Measurements from ENCODE around the gene RGSL1. TPM values are rescaled to one million over a fixed set of nuclear protein-coding genes. Genes with fewer than 3 reads are reported as not detected.
A peak's percentile ranks its signal among the peaks of the same experiment; 100 is the strongest.

RGSL1 gene
- total and polyA plus RNA-seq, 7 donors: not detected

DNA sequence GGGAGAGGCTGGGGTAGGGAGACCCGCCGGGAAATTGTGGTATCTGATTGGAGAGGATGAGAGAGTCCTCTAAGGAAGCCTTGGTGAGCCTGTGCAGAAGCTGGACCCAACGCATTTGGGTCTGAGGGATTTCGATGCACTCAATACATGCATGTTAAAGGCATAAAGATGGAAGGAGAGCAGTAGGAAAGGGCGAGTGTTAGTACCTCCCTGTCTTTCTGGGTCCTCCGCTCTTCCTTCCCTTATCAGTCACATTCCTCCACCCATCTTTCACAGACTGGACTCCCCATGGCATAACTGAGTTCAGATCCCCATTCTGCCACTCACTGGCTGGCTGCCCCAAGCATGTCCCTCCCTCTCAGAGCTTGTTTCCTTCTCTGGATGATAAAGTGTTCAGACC is 147.0 kb downstream of the RGSL1 start:
- no peak for TF ChIP-seq CTCF (IDR thresholded peaks at IDR 0.05)
- WGBS, 3 donors: 85 to 88% (median 87%) methylated on average over 6 of the region's 6 CpGs
- H3K36me3 ChIP-seq (ENCODE audit: insufficient read depth in 1 of 2, low read depth in 1 of 2): peaks cover 0 to 22% of the 10 kb centered on the region in 2 donors
- no peaks in the 10 kb centered on the region for H3K27me3 ChIP-seq (ENCODE audit: insufficient read depth in 3 of 3, low read length in 2 of 3)
- H3K27ac ChIP-seq: no peak overlapping the region
- intact Hi-C loops (cut with DNase I): loop anchor here (5.0 to 10.0 kb wide), 3 partner anchors 510 to 1038 kb away; partner anchors contain the start of gene ARPC5 (in 1 of the 2)
- no peaks in the 10 kb centered on the region for H3K9me3 ChIP-seq
- ATAC-seq (no peak), DNase-seq (no peak)
- peaks cover 13% of the 10 kb centered on the region for H3K4me1 ChIP-seq
- H3K4me3 ChIP-seq: no peak overlapping the region

DNA sequence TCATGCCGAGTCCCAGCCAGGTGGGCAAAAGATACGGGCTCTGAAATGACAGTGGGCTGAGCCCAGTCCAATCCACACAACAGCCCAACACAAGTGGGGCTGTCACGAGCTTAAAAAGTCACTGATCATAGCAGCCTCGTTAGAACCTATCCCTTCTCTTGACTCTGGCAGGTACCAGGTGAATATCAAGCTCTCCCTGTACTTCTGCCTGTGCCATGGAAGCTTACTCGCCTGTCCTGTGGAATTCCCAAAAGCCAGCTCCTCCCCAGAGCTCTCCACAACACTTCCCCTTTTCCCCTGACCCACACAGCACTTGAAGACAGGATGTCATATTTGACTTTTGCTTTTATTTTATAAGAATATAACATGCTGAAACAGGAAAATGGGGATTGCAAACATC is 148.3 kb downstream of the RGSL1 start:
- DNase-seq: no peak
- H3K4me1 ChIP-seq: peaks cover 14% of the 10 kb centered on the region
- TF ChIP-seq CTCF (IDR thresholded peaks at IDR 0.05): no peak
- WGBS, 3 donors: 74 to 83% (median 81%) methylated on average over 5 of the region's 5 CpGs
- peaks cover 0 to 22% of the 10 kb centered on the region in 2 donors for H3K36me3 ChIP-seq (ENCODE audit: insufficient read depth in 1 of 2, low read depth in 1 of 2)
- intact Hi-C loops (cut with DNase I): loop anchor here (5.0 to 10.0 kb wide), 3 partner anchors 511 to 1037 kb away; partner anchors contain the start of gene ARPC5 (in 1 of the 2)
- no peak overlapping the region for H3K27ac ChIP-seq
- no peak overlapping the region for H3K4me3 ChIP-seq
- no peak for ATAC-seq
- H3K9me3 ChIP-seq: no peaks in the 10 kb centered on the region
- H3K27me3 ChIP-seq (ENCODE audit: insufficient read depth in 3 of 3, low read length in 2 of 3): no peaks in the 10 kb centered on the region

GRCh38 chr1:182599339-182599738 is 149.4 kb downstream of the RGSL1 start:
- no peak for DNase-seq
- WGBS, 3 donors: 64 to 74% (median 65%) methylated on average over 6 of the region's 6 CpGs
- Histone ChIP-seq H3K4me1 (peaks cover 22% of the 10 kb centered on the region), H3K9me3 (no peaks in the 10 kb centered on the region), H3K27me3 (ENCODE audit: insufficient read depth in 3 of 3, low read length in 2 of 3) (no peaks in the 10 kb centered on the region), H3K27ac (no peak overlapping the region), H3K4me3 (no peak overlapping the region), H3K36me3 (ENCODE audit: insufficient read depth in 1 of 2, low read depth in 1 of 2) (peaks cover 0 to 22% of the 10 kb centered on the region in 2 donors)
- peak in 1 of 4 donors; percentile 4 for ATAC-seq
- peak; percentile 17 for TF ChIP-seq CTCF (IDR thresholded peaks at IDR 0.05)
- intact Hi-C loops (cut with DNase I): loop anchor here (5.0 to 10.0 kb wide), 3 partner anchors 512 to 1035 kb away; partner anchors contain the start of gene ARPC5 (in 1 of the 2)

DNA sequence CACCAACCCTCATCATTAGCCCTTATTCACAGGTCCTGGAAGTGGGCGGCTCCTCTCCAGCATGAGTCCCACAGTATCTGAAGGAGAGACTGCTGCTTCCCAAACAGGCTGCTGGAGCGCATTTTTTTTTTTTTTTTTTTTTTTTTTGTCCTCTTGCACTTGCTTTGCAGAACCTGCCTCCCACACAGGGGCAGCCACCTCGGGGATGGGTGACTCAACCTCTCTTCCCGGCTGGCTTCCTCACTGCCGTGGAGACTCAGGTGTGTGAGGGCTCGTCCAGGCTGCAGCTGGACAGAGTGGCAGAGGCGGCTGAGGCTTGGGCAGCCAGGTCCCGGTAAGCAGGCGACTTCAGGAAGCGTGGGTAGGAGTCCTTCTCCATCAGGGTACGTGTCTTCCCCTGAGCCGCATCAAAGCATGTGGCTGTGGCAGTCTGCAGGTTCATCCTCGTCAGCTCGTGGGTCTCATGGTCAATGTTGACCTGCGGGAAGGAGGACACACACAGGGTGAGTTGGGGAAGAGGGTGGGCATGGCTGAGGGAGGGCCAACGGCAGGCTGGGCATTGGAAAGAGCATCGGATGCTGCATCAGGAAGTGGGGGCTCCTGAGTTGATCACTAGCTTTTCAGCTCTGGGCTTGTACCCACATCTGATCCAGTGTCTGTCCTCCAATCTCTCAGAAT is 150.2 kb downstream of the RGSL1 start:
- intact Hi-C loops (cut with DNase I): loop anchor here (2.0 to 5.0 kb wide), 2 partner anchors 158 to 183 kb away; no protein-coding TSS in a partner anchor
- Histone ChIP-seq H3K27me3 (ENCODE audit: insufficient read depth in 3 of 3, low read length in 2 of 3) (no peaks in the 10 kb centered on the region), H3K9me3 (no peaks in the 10 kb centered on the region), H3K4me3 (no peak overlapping the region), H3K4me1 (peaks cover 25% of the 10 kb centered on the region), H3K36me3 (ENCODE audit: insufficient read depth in 1 of 2, low read depth in 1 of 2) (peaks cover 0 to 22% of the 10 kb centered on the region in 2 donors), H3K27ac (no peak overlapping the region)
- DNase-seq (no peak), ATAC-seq (no peak)
- 85 to 87% (median 87%) methylated on average over 16 to 17 of the region's 17 CpGs for WGBS, 3 donors
- TF ChIP-seq CTCF (IDR thresholded peaks at IDR 0.05): no peak
